ENCODE results near the gene LRPAP1.
A peak's percentile ranks its signal among the peaks of the same experiment; 100 is the strongest.

The LRPAP1 gene

DNA sequence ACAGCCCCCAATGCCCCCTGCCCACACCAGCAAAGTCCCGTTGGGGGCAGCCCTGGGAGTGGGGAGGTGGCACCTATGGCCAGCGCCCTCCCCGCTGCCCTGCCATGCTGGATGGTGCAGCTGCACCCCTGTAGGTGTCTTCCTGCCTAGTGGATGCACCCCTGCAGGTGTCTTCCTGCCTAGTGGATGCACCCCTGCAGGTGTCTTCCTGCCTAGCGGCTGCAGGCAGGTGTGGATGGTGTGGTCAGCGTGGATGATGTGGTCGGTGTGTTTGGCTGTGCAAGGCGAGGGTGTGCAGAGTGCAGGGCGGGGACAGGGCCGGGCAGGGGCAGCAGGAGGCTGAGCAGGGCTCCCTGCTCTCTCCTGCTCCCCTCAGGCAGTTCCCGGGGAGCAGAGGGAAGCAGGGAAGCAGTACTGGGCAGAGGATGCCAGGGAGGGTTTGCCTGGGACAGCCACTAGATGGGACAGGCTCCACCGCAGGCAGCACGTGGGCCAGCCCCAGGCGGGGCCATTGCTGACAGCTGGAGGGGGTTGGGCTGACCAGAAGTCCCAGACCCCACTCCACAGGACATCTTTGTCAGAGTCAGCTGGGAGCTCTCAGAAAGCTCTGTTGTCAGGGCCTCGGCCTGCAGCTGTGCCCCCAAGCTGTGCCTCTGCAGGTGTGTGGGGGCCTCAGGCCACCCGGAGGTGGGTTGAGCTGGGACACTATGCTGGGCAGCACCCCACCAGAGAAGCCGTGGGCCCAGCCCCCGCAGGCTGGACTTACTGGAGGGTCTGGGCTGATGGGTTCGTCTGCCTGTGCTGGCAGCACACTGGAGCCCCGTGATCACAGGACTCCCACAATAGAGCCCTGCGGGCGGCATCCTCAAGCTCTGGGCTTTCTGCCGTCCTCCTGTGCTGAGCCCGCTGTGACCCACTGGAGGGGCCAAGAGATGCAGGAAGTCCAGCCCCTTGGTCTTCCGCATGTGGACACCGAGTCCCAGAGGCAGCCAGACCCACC is 45.4 kb downstream of the LRPAP1 start:
- ChIA-PET POLR2A (ENCODE audit: low non-redundant PET) (no interaction called here), CTCF (no interaction called here)
- peak overlapping the region; percentile 91 for H3K27ac ChIP-seq
- DNase-seq (ENCODE audit: low spot score), result no peak
- TF ChIP-seq, protein P1, sequence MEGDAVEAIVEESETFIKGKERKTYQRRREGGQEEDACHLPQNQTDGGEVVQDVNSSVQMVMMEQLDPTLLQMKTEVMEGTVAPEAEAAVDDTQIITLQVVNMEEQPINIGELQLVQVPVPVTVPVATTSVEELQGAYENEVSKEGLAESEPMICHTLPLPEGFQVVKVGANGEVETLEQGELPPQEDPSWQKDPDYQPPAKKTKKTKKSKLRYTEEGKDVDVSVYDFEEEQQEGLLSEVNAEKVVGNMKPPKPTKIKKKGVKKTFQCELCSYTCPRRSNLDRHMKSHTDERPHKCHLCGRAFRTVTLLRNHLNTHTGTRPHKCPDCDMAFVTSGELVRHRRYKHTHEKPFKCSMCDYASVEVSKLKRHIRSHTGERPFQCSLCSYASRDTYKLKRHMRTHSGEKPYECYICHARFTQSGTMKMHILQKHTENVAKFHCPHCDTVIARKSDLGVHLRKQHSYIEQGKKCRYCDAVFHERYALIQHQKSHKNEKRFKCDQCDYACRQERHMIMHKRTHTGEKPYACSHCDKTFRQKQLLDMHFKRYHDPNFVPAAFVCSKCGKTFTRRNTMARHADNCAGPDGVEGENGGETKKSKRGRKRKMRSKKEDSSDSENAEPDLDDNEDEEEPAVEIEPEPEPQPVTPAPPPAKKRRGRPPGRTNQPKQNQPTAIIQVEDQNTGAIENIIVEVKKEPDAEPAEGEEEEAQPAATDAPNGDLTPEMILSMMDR (conservative IDR thresholded peaks at IDR 0.05; ENCODE audit: low read depth), result no peak

DNA sequence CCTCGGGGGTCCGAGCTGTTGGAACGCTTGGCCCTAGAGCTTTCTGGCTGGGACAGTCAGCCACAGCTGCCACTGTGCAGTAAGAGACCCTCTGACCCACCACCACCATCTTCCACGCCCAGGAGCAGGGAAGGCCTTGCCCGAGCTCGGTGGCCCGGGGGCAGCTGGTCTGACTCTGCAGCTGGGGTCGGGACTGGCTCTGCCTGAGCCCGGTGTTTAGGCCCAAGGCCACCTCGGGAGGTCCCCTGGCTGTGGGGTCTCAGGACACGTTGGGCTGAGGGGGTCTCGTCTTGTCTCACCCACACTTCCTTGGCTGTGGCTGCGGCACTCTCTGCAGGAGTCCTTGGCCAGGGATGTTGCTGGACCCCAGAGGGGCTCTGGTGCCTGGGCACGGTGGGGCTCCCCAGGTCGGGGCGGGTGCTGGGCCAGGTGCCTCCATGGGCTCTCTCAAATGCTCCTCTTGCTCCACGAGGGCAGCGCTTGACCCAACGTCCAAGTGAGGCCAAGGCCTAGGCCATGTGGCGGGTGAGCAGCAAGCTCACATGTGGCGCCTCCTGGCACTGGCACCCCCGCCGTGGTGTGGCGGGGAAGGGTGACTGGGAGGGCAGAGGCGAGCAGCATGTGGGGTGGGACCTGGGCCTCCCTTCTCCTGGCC is 46.2 kb downstream of the LRPAP1 start:
- CTCF ChIA-PET, result interaction anchor here (0.7 kb wide), 1 partner anchor 31 kb away, joined by 4 read pairs; no protein-coding TSS in a partner anchor
- POLR2A ChIA-PET (ENCODE audit: low non-redundant PET), result no interaction called here
- TF ChIP-seq, protein P1 (conservative IDR thresholded peaks at IDR 0.05; ENCODE audit: low read depth), result no peak

DNA sequence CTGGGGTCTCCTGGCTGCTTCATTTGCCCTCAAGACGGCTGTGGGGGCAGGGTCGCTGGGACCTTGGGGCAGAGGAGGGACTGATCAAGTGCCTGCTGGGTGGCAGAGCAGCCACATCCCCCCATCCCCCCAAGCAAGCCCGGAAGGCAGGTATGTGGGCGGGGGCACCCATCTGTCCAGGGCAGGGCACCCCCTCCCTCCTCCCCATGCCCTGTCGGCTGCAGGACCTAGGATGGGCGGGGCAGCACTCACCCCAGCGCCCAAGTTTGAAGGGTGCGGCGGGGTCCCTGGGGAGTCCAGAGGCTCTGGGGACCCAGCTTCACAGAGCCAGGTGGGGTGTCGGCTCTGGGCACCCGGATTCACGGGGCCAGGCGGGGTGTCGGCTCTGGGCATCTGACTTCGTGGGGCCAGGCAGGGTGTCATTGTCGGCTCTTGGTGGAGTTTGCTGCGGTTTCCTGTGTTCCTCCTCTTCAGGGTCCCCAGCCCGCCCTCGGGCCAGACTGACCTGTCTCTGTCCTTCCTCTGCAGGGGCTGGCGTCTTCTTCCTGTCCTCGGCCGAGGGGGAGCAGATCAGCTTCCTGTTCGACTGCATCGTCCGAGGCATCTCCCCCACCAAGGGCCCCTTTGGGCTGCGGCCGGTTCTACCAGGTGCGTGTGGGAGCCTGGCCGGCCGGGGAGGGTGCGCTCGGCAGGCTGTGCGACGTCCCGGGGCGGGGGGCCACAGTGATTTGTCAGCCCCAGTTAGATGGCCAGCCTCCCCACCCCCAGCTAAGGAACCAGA is 47.0 kb downstream of the LRPAP1 start:
- POLR2A ChIA-PET (ENCODE audit: low non-redundant PET), result no interaction called here
- peak; percentile 62 for DNase-seq (ENCODE audit: low spot score)
- TF ChIP-seq, protein P1 (conservative IDR thresholded peaks at IDR 0.05; ENCODE audit: low read depth), result no peak
- CTCF ChIA-PET, result interaction anchor here (0.7 kb wide), 1 partner anchor 32 kb away, joined by 4 read pairs; no protein-coding TSS in a partner anchor
- H3K27ac ChIP-seq, result peak overlapping the region; percentile 91

More for the DNA sequence above, 46.2 kb downstream of the LRPAP1 start:
- no peak for DNase-seq (ENCODE audit: low spot score)
- peak overlapping the region; percentile 91 for H3K27ac ChIP-seq

DNA sequence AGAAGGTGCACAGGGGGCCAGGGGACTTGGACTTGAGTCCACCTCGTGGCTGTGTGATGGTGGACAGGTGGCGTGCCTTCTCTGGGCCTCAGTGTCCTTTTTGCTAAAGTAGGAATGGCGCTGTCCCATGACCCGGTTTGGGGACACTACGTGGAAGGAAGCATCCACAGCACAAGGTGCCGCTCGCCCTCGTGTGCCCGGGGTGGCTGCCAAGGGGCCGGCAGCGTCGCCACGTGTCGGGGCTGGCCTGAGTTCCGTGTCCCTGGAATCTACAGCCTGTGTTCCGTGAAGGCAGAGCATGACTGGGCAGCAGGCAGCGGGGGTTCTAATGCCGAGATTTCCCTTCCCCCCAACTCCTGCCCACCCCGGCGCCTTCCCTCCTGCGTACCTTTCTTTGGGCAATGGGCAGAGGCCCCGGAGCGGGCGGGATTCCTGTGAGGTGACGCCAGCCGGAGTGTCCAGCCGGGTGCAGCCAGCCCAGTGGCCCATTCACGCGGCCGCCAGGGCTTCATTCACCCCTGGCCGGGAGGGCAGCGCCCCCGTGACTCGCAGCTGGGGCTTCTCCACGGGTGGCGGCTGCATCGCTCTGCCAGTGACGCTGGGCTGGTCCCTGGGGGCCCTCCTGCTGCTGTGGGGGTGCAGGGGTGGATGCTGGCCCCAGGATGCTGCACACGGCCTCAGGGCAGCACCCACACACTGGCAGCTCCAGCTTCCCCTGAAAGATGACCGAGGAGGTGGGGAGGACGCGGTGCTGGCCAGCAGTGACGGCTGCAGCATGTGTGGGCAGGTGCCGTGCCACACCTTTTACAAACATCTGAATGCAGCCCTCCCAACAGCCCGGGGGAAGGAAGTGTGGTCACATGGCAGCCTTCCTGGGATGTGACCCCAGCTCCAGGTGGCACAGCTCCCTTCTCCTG is 47.9 kb downstream of the LRPAP1 start:
- ChIA-PET POLR2A (ENCODE audit: low non-redundant PET) (no interaction called here), CTCF (no interaction called here)
- TF ChIP-seq, protein P1 (conservative IDR thresholded peaks at IDR 0.05; ENCODE audit: low read depth), result no peak
- peak; percentile 82 for DNase-seq (ENCODE audit: low spot score)
- H3K27ac ChIP-seq, result peak overlapping the region; percentile 91

DNA sequence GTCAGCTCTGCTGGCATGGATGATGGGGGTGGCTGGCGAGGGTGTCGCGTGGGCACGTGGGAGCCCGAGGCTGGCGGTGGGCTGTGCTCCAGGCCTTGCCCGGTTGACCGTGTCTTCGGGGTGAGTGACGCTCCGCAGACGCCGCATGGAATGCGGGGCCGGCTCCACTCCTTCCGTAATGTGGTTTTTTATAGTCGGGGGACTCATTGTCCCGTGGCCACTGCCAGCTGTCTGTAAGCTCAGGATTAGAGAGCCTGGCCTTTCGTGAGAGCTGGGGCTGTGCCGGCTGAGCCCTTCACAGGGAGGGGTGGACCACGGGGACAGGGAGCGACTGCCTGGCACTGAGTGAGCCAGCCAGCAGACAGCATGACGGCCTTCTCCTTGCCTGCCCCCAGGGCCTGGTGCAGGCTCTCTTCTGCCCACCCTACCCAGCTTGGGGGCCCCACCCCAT is 48.7 kb downstream of the LRPAP1 start:
- TF ChIP-seq, protein P1 (conservative IDR thresholded peaks at IDR 0.05; ENCODE audit: low read depth), result no peak

More for the DNA sequence above, 48.7 kb downstream of the LRPAP1 start:
- ChIA-PET CTCF (no interaction called here), POLR2A (ENCODE audit: low non-redundant PET) (no interaction called here)
- DNase-seq (ENCODE audit: low spot score), result no peak
- peak overlapping the region; percentile 91 for H3K27ac ChIP-seq

All from RWPE1 (cell line).